HUDEP-2 (cell line): ENCODE results near the gene TMEM87B.
"Not testable (repeated sequence)": the region's sequence is repeated elsewhere in the genome, so short reads cannot be mapped to it uniquely, and the experiment has no call there.

Experiments
- DNase-seq, 76 experiments: peaks; one replicate each; lab custom pipeline; 2025; ENCODE audit not compliant: unreplicated experiment in 76 of 76; lab: John Stamatoyannopoulos, UW

TMEM87B gene

DNA sequence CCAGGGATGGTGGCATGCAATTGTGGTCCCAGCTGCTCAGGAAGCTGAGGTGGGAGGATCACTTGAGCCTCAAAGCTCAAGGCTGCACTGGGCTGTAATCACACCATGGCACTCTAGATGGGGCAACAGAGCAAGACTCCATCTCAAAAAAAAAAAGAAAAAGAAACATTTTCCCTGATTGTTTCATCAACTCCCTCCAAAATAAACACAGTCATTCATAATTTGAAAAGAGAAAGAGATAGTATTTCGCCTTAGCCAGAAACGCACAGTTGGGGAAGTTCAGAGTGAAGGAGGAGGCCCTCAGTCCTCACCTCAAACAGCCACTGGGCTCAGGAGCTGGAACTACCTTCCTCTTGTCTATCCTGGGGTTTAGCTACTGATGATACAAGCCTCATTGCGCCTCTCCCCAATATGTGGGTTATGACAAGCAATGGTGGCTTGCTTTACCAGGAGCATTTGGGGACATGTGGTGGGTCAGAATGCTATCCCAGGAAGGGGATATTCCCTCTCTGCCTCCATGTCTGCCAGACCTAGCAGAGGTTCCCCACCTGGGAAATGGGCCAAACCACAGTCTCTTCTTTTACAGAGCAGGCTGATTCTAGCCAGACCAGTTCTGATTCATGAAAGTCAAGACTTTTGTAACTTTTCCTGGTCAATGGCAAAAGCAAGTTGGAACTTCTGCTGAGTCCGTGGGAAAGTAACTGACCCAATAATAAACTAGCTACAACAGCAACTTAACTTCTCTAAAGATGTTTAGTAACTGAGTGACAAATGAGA is 22.2 kb upstream of the TMEM87B start:
- DNase-seq: peak in 1 of 76 experiments; percentile 13

DNA sequence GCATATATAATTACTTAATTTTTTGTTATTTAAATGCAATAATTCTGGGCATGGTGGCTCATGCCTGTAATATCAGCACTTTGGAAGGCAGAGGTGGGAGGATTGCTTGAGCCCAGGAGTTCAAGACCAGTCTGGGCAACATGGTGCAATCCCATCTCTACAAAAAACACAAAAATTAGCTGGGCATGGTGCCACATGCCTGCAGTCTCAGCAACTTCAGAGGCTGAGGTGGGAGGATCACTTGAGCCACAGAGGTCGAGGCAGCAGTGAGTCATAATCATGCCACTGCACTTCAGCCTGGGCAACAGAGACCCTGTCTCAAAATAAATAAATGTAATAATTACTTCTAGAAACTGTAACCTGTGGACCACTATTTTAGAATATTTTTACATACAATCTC is 21.5 kb upstream of the TMEM87B start:
- DNase-seq: peak in 18 of 76 experiments; percentile 2 to 47 (median 14)

DNA sequence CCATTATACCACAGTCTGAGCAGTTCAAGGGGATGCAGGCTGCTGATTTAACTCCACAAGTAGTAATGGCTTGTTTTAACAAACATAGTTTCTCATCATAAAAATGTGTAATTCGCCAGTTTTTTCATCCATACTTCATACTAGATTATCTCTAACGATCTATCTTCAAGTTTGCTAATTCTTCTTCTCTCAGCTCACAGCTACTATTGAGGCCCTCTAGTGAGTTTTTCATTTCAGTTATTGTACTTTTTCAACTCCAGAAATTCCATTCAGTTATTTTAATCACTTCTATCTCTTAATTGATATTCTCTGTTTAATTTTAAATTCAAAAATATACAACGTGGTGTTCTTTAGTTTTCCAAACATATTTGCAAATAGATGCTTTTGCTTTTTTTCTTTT is 20.1 kb upstream of the TMEM87B start:
- DNase-seq: no peak

DNA sequence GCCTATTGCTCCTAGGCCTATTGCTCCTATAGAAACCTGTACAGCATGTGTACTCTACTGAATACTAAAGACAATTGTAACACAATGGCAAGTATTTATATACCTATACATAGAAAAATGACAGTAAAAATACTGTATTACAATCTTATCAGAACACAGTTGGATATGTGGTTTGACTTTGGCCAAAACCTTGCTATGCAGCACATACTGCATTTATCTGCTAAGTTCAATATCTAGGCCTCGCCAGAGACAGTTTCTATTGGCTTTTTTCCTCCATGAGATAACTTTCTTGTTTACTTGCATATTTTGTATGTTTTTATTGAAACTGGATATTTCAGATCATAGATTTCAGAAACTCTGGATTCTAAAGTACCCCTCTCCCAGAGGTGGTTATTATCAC is 19.3 kb upstream of the TMEM87B start:
- DNase-seq: peak in 1 of 76 experiments; percentile 15

DNA sequence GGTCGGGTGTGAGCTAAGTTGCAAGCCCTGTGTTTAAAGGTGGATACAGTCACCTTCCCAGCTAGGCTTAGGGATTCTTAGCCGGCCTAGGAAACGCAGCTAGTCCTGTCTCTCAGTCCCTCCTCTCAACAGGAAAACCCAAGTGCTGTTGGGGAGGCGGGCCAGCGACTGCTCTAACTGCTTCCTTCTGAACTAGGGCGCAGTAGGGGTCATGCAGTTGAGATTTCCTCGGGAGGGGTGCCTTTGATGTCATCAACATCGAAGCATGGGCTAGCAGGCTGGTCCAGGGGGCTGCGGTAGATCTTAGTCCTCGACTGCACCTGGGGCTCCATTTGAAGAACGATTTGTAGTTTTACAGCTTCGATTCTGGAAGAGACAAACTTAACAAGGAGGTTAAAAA is 15.5 kb upstream of the TMEM87B start:
- not testable (repeated sequence) for DNase-seq

DNA sequence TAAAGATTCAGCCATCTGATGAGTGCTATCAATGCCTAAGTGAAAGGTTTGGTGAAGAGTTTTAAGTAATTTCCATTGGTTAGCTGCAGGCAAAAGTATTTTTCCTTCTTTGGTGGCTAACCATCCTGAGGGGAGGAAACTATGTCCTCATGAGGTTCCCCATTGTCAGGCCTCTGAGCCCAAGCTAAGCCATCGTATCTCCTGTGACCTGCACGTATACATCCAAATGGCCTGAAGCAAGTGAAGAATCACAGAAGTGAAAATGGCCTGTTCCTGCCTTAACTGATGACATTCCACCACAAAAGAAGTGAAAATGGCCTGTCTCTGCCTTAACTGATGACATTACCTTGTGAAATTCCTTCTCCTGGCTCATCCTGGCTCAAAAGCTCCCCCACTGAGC is 15.0 kb upstream of the TMEM87B start:
- not testable (repeated sequence) for DNase-seq

DNA sequence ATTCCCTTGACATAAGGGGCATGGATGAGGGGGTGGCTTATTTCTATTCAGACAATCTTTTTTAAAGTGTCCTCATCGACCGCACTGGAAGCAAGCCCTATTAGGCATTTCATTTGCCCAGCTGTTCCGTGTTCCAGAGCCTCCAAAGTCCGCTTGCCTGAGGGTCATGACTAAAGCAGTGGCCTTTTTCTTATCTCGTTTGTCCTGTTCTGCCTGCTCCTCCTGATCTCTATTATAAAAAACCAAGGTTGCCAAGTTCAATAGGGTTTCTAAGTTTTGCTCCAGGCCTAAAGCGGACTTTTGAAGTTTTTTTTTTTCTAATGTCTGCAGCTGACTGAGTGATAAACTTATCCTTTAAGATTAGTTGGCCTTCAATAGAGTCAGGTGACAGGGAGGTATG is 13.6 kb upstream of the TMEM87B start:
- DNase-seq: peak in 18 of 76 experiments; percentile 4 to 70 (median 26)

DNA sequence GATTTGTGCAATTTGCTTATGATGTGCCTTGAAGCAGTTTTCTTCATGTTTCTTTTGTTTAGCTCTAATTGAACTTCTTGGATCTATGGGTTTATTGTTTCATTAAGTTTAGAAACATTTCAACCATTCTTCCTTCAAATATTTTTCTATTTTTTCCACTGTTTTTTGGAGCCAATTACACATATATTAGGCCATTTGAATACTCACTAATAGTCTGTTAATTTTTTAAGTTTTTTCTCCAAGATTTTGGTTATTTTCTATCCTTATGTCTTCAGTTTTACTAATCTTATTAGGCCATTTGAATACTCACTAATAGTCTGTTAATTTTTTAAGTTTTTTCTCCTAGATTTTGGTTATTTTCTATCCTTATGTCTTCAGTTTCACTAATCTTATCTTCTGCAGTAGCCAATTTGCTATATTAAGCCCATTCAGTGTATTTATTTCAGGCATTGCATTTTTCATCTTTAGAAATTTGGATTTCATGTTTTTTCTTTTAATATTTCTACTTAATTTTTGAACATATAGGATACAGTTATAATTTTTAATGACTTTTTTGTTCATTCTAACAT is 9.5 kb upstream of the TMEM87B start:
- no peak for DNase-seq

DNA sequence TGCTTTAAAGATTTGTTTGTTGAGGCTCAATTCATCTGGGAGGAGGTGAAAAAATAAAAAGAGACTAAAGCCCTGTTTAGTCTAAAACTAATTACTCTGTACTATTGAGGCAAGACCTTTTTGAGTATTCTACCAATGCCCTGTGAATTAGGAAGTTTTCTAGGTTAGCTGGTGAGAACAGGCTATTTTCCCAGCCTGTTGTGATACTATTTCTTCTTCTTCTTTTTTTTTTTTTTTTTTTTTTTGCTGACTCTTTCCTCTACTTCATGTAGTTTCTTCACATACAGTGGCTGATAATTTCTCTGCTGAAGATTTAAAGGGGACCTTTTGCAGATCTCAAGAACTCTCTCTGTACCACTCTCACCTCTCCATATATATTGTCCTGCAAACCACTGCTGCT is 8.8 kb upstream of the TMEM87B start:
- DNase-seq: no peak

DNA sequence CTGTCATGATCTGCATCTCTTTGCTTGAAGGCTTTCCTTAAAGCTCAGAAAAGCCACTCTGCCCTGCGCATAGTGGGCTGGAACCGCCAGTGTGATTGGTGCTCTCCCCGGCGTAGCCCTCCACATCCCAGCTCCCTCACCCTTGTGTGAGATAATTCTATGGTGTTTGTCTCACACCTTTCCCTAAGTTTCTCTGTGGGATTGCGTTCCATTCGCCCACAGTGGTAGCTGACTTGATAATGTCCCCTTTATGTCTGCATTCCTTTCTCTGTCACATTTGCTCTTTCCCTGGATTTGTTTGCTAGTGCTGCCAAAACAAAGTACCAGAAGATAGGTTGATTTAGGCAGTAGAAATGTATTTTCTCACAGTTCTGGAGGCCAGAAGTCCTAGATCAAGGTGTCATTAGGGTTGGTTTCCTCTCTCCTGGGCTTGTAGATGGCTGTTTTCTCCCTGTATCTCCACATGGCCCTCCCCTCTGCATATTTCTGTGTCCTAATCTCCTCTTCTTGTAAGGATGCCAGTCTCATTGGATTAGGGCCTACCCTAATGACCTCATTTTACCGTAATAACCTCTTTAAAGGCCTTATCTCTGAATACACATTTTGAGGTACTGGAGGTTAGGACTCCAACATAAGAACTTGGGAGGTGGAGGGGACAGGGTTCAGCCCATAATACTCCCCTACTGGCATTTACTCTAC is 7.4 kb upstream of the TMEM87B start:
- DNase-seq: peak in 27 of 76 experiments; percentile 6 to 75 (median 33)

DNA sequence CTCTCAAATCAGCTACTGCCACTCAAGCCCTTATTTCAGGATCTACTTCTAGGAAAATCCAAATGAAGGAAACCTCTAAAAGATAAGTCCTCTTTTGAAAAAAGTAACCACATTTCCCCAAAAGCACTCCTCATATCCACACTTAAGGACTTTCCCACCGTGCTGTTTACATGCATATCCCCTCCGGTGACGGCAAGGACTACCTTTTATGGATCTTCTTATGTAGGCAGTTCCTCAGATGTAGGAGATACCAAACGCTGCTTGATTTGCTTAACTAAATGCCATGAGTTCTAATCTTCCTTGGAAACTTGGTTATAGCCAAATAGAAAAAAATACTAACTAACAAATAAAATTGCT is 6.9 kb upstream of the TMEM87B start:
- no peak for DNase-seq

DNA sequence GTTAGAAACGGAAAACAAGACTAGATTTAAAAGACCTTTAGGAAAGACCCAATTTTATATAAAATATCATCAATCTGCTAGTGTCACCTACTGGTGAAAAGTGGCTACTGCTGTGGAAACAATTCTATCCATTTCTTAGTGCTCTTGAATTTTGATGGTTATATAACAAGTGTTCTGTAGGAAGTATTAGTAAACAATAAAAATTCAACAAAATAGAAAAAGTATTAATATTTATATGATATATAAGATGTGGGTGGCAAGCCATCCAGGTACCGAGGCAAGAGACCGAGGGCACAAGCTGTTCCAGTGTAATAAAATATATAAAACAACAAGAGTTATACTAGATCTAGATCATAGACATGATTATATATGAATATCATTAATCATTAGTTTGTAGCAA is 6.2 kb upstream of the TMEM87B start:
- DNase-seq: peak in 26 of 76 experiments; percentile 1 to 62 (median 24)

DNA sequence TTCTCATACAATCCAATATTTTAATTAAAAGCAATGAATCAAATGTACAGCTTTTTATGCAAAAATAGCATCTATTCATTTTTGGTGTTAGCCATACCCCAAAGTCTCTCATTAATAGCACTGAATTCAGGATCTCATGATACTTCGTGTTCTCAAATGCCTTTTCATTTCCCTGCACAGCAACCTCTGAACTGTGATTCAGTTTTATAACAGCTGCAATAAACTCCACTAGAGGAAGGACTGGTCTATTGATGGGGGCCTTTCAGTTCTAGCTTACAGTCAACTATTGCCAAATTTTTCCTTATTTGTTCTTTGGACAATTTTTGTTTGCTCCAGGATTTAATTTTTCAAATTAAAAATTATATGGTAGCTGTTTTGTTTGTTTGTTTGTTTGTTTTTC is 4.8 kb upstream of the TMEM87B start:
- DNase-seq: no peak

DNA sequence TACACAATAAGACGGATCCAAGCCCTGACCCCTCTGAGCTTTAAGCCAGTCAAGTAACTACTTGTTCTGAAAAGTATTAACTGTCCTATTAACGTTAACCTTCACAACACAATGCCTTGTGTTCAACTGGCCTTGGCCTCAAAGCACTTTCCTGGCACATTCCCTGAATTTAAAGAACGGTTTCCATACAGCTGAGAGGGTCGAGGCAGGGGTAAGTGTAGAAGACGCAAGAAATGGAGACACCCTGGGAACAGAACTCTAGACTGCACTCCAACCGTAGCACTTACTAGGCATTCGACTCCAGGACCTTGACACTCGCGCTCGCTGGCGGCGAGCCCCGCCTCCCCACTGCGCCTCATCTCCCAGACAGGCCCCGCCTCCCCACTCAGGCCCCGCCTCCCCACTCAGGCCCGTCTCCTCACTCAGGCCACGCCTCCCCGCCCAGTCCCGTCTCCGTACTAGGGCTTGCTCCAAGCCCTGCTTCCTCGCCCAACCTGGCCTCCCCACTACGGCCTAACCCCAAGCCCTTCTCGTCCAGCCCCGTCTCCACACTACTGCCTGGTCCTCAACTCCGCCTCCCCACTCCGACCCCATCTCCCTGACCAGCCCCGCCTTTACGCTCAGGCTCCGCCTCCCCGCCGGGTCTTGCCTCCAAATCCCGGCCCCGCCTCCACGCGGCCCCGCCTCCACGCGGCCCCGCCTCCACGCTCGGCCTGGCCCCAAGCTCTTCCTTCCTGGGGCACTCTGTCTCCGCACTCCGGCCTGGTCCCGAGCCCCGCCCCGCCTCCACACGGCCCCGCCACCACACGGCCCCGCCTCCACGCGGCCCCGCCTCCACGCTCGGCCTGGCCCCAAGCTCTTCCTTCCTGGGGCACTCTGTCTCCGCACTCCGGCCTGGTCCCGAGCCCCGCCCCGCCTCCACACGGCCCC is 887 bp upstream of the TMEM87B start:
- DNase-seq: peak; percentile 21 to 99 (median 94)

DNA sequence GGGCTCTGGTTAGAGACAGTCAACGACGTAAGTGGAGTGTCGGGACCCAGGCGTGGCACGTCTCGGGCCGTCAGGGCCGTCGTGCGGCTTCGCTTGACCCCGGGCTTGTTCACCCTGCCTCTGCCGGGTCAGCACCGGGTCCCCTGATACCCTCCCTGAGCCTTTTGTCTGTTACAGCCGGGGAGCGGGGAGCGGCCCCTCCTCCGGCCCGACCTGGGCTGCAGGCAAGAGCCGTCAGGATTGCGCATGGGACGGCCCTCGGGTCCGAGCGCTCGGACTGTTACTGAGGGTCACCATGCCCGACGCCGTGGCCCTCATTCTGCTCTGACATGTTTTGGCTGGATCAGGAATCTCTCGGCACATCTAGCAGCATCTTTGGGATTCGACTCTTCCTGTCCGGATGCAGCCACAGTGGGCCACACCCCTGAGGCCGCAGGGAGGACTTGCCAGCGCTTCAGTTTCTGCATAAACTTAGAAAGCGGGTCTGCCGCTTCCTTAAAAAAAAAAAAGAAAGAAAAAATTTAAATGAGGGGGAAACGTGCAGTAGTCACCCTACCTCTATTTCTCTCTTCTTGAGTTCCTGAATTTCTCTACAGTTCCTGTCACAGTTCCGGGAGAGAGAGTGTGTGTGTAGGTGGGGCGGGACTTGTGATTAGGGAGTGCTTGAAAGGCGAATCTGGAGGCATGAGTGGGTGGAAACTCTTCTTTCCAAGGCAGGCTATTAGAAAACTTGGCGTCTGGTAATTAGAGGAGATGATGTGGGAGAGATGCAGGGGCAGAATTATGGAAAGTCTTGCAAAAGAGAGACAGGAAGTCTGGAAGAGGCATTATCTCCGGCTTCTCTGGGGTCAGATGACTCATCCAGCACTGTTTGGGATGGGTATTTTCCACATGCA is 909 bp downstream of the TMEM87B start:
- DNase-seq: peak in 34 of 76 experiments; percentile 2 to 52 (median 25)

DNA sequence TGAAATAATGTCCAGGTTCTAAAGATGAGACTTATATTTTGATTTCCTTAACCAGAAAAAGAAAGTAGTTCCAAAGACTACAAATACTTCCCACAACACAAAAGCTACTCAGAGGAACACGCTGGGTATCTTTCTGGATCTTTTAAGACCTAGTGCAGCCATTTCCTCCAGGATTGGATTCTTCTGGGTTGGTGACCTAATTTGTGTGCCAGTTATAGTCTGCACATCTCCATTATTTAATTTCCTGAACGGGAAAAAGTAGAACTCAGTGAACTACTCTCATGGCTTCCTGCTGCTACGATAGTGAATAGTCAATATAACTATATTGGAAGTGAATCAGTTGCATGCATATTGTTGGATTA is 1.5 kb downstream of the TMEM87B start:
- no peak for DNase-seq

DNA sequence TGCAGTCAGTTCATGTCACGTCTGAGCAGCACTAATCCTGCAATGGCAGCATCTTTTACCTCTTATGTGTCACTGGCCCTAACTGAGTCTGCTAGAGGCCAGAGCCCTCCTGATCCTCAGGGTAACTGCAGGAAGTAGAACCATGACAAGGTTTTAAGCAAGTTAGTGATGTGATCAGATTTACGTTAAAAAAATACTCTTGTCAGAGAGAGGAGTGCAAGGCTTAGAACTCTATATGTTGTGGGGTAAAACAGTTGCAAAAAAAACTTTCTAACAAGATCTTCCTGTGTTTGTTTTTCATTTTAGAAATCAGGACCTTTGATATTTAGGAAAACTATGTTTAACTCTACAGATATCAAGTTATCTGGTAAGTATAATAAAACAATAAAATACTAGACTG is 4.6 kb downstream of the TMEM87B start:
- no peak for DNase-seq

DNA sequence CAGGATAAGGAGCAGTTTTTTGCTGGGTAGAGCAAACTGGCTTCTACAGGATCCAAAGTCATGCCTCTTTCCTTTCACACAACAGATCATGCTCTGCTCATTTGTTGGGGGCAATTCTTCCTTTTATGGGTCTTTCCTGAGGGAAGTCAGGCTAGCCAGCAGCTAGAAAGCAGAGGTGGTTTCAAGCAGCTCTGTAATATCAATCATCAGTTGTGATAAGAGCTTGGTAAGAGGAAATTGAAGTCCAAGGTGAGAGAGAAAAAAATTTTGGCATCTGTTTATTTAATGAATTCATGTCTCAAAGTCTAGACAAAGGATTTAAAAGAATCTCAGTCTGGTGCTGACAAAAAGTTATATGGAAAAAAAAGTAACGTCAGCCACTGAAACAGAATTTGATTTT is 6.2 kb downstream of the TMEM87B start:
- no peak for DNase-seq

DNA sequence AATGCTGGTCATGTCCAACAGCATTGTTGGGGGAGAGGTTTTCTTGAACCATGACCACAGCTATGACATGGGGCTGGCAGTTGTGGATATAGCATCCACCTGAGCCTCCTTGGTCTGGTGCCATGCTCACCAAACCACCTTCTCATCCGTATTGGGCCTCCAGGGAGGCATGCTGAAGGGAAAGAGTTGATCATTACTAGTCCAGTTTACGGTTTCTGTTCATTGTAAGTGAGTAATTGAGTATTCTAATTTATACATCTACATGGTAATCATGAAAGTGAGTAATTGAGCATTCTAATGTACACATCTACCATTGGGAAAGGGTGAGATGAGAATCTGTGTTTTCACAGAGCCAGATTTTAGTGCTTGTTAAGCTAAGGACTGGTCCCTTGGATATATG is 6.8 kb downstream of the TMEM87B start:
- no peak for DNase-seq

DNA sequence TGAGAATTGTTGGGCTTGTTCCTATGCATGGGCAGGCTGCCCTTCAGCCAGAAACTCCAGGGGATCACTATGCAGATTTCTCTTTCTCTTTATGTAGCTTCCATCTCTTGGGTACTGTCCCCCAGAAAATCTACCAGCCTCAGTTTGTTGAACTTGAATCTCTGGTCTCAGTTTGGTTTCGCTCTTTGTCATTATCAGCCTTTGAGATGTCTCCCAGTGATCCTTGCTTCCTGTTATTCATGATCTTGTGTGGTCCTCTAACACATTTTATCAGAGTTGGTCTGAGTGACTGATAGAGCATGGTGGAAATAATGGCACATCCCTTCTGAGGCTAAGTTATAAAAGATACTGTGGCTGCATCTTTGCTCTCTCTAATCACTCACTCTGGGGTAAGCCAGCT is 7.8 kb downstream of the TMEM87B start:
- no peak for DNase-seq
